Umbilical cord (tissue), 2 donors: Measurements from ENCODE around the gene HDHD2. TPM values are rescaled to one million over a fixed set of nuclear protein-coding genes. Genes with fewer than 3 reads are reported as not detected.
"Not testable (repeated sequence)": the region's sequence is repeated elsewhere in the genome, so short reads cannot be mapped to it uniquely, and the experiment has no call there.

ENCODE experiments used
- DNase-seq: peaks from one replicate; pipeline ENCODE4 v3.0.0-alpha.2; 2015; ENCODE audit warnings: low spot score
- total RNA-seq: library from RNA; depleted of rRNA; stranded (reverse); fragments of >200 nt; gene quantifications from one replicate; pipeline ENCODE4 v1.2.3, GENCODE V29; 2014; ENCODE audit warnings: low replicate concordance; ENCODE audit not compliant: insufficient read depth

HDHD2 gene, protein sequence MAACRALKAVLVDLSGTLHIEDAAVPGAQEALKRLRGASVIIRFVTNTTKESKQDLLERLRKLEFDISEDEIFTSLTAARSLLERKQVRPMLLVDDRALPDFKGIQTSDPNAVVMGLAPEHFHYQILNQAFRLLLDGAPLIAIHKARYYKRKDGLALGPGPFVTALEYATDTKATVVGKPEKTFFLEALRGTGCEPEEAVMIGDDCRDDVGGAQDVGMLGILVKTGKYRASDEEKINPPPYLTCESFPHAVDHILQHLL
- 10.4 TPM for total RNA-seq

- peak; percentile 88 for DNase-seq
Observed at GRCh38 chr18:47150029-47150823, at the start of gene HDHD2. Gene HDHD2 (minus strand): TSS chr18:47150500. CDS start chr18:47136439, 14,061 bp downstream.

DNA sequence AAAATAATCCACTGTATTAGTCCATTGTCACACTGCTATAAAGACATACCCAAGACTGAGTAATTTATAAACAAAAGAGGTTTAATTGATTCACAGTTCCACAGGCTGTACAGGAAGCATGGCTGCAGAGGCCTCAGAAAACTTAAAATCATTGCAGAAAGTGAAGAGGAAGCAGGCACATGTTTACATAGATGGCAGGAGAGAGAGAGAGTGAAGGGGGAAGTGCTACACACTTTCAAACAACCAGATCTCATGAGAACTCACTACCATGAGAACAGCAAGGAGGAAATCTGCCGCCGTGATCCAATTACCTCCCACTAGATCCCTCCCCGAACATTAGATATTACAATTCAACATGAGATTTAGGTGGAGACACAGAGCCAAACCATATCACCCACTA, 45.7 kb upstream of the HDHD2 start:
- DNase-seq, result not testable (repeated sequence)

GRCh38 chr18:47191961-47192360, 41.7 kb upstream of the HDHD2 start:
- no peak for DNase-seq

GRCh38 chr18:47187721-47188120, 37.4 kb upstream of the HDHD2 start:
- no peak for DNase-seq

GRCh38 chr18:47184419-47185050, 34.2 kb upstream of the HDHD2 start:
- no peak for DNase-seq

GRCh38 chr18:47182156-47182555, 31.9 kb upstream of the HDHD2 start:
- DNase-seq, result not testable (repeated sequence)

DNA sequence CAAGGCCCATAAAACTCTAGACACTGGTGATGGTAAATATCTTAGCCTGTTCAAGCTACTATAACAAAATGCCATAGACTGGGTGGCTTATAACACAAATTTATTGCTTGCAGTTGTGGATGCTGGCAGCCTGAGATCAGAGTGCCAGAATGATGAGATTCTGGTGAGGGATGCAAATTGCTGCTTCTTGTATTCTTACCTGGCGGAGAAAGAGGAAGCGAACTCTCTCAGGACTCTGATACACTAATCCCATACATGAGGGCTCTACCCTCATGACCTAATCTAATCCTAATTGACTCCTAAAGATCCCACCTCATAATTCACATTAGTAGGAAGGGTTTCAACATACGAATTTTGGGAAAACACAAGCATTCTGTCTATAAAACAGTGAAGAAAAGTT, 30.5 kb upstream of the HDHD2 start:
- DNase-seq, result no peak

- DNase-seq, result no peak
Observed at GRCh38 chr18:47179520-47179919, 29.2 kb upstream of the HDHD2 start.

DNA sequence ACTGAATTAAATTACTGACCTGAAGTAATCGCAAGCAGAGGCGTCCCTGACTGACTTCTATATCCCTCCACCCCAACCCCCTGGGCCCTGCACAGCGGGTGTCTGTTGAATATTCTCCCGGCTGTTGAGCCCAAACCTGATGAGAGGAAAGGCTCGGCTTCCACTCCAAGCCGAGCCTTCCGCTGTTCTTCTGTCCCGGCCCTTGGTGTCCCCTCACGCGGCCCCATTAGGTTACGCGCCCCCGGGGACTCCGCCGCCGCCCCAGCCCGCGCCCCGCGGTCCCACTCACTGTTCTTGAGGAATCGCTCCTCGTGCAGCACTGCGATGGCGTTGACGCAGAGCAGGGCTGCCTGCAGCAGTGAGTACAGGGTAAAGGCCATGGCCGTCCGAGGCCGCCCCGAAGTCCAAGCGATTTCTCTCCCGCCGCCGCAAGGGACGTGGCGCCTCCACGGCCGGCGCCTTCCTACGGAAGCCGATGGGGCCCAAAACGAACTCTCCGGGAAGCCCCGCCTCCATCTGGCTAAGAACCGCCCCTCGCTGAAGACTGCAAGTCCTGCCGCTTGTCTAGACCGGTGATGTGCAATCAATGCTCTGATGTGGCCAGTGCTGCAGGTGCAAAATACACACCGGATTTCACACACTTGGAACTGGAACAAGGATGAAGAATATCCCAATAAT, 25.7 kb upstream of the HDHD2 start, which contains the start of gene IER3IP1:
Gene IER3IP1 (minus strand): TSS at position 467 of the 678 bp plus-strand sequence. CDS start 87 bp downstream, at position 380.
- DNase-seq, result peak; percentile 93

- DNase-seq, result peak; percentile 27
Observed at GRCh38 chr18:47175283-47175897, 25.1 kb upstream of the HDHD2 start.

GRCh38 chr18:47174545-47175116, 24.3 kb upstream of the HDHD2 start:
- no peak for DNase-seq

- DNase-seq, result no peak
Observed at GRCh38 chr18:47172476-47172875, 22.2 kb upstream of the HDHD2 start.

DNA sequence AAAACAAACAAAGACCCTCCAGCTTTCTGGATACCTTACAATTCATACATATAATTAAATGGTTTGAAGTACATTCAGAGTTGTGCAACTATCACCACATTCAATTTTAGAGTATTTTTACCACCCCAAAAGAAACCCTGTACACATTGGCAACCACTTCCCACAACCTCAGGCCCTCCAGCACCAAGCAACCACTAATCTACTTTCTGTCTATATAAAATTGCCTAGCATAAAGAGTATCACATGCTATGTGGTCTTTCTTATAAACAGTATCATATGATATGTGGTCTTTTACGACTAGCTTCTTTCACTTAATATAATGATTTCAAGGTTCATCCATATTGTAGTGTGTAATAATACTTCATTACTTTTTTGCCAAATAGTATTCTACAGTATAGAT, 18.6 kb upstream of the HDHD2 start:
- DNase-seq, result no peak

DNA sequence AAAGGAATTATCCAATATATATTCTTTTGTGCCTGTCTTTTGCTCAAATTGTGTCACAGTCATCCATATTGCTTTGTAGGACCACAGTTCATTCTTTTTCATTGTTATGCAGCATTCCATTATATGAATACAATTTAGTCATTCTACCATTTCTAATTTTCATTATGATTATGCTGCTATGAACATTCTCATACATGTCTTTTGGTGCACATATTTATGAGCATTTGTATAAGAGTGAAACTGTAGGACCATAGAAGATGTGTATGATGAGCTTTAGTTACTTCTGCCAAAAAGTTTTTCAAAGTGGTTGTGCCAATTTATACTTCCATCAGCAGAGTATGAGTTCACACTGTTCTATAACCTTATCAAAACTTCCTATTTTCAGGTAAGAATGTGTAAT, 18.2 kb upstream of the HDHD2 start:
- no peak for DNase-seq

DNA sequence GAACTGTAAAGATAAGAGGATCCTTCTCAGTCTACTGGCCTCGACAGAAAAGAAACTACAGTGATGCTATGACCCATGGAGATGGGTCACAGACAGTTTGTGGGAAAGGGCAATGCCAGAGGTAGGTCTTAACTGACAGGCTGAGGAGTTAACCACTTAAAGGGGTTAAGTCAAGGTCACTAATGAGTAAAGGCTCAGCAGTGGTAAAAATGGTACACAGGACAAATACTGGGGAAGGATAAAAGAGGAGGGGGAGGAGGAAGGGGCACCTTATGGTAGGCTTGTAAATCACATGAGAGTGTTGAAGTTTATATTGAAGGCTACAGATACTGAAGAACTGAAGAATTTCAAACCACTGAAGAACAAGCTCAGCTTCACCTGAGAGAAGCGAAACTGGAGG, 16.0 kb upstream of the HDHD2 start:
- no peak for DNase-seq

DNA sequence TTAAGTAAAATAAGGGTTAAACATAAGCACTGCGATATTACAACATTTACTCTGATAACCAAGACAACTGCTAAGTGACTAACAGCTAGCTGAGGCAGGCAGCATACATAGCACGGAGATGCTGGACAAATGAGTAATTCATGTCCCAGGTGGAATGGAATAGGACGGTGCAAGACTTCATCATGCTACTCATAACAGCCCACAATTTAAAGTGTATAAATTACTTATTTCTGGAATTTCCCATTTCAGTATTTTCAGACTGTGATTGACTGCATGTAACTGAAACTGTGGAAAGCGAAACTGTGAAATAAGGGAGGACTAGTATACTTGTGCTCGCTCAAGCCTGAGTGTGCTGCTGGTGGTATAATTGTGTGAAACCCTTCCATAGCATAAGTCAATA, 12.9 kb upstream of the HDHD2 start:
- no peak for DNase-seq

DNA sequence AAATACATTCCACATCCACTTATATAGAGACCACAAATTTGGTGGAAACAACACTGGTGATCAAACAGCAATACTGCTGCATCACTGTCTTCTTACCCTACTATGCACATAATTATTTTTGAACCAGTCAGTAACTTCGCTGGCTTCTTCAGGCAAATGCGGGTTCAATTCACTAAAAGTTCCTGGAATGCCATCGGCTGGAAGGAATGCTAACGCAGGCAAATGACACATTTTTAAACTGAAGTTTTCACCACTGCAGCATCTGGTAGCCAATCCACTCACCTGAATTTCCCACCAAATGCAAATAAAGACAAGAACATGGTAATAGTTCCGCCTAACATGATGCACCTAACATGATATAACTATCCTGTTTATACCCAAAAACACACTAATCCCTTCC, 10.0 kb upstream of the HDHD2 start:
- DNase-seq, result no peak

GRCh38 chr18:47158404-47158803, 8.1 kb upstream of the HDHD2 start:
- DNase-seq, result not testable (repeated sequence)

DNA sequence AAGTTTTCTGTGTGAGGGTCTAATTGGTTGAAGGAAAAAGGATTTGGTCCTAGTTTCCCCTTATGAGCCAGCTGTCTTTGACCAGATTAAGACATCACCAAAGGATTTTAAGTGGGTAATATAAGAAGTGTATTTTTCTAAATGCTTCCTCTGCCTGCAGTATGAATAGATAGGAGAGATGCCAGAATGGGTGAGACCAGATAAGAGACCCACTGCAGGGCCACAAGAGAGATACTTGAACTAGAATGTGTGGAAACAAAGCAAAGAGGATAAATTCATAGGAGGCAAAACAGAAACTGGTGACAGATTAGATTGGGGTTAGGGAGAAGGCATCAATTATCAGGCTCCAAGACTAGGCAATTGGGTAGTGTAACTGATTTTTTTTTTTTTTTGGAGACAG, 1.1 kb upstream of the HDHD2 start:
- DNase-seq, result peak; percentile 5

DNA sequence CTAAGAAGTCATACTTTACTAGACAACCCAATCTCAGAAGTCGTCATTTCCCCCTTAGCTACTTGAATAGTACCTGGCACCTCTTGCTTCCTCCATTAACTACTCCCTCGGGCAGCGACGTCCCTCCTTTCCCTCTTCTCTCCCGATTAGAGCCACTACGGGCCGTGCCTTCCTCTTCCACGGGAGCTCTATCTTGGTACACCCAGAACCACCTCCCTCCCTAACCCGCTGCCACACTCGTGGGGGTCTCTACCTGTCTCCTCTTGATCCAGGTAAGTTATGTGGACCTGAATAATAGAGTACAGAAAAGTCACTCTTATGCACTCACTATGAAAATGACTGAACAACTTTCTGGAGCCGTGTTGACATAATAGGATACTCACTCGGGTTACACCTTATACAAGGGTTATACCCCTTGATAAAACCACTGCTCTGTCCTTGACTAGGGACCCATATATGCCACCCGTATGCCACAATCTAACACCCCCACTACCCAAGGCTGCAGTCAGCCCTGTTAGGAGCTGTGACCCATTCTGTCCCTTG, 595 bp upstream of the HDHD2 start:
- no peak for DNase-seq
